ENCODE measurements around the gene MSLN. TPM values are rescaled to one million over a fixed set of nuclear protein-coding genes. Genes with fewer than 3 reads are reported as not detected.

The MSLN gene
- total and polyA plus RNA-seq, 2 donors (not counting 3 experiments of a cell fraction or from before 2014, with no cell fraction given) = not detected

- TF ChIP-seq MYC (IDR thresholded peaks at IDR 0.05; ENCODE audit: low read depth, low read length) (no peak), EZH2 (IDR thresholded peaks at IDR 0.05; ENCODE audit: borderline replicate concordance, low read depth, low read length, severe bottlenecking) (no peak), POLR2AphosphoS5 (IDR thresholded peaks at IDR 0.05; ENCODE audit: insufficient read depth, low read depth, low read length) (no peak), POLR2A (IDR thresholded peaks at IDR 0.05; ENCODE audit: low read depth, low read length) (no peak), GATA2 (IDR thresholded peaks at IDR 0.05; ENCODE audit: insufficient read depth, insufficient read length, low read depth, low read length) (no peak), JUN (IDR thresholded peaks at IDR 0.05; ENCODE audit: borderline replicate concordance, insufficient read depth, insufficient read length, low read depth) (no peak), FOS (IDR thresholded peaks at IDR 0.05; ENCODE audit: borderline replicate concordance, insufficient read depth, low read length) (no peak)
- TF ChIP-seq, protein P1, sequence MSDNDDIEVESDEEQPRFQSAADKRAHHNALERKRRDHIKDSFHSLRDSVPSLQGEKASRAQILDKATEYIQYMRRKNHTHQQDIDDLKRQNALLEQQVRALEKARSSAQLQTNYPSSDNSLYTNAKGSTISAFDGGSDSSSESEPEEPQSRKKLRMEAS (IDR thresholded peaks at IDR 0.05; ENCODE audit: insufficient read depth, insufficient read length) = no peak
- TF ChIP-seq, protein P2, sequence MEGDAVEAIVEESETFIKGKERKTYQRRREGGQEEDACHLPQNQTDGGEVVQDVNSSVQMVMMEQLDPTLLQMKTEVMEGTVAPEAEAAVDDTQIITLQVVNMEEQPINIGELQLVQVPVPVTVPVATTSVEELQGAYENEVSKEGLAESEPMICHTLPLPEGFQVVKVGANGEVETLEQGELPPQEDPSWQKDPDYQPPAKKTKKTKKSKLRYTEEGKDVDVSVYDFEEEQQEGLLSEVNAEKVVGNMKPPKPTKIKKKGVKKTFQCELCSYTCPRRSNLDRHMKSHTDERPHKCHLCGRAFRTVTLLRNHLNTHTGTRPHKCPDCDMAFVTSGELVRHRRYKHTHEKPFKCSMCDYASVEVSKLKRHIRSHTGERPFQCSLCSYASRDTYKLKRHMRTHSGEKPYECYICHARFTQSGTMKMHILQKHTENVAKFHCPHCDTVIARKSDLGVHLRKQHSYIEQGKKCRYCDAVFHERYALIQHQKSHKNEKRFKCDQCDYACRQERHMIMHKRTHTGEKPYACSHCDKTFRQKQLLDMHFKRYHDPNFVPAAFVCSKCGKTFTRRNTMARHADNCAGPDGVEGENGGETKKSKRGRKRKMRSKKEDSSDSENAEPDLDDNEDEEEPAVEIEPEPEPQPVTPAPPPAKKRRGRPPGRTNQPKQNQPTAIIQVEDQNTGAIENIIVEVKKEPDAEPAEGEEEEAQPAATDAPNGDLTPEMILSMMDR (IDR thresholded peaks at IDR 0.05; ENCODE audit: extremely low read depth in 1 of 2, insufficient read depth in 1 of 2, low read depth in 1 of 2, low read length in 2 of 2) = no peak
- Histone ChIP-seq H3K4me1 (ENCODE audit: control insufficient read depth, extremely low read depth, insufficient read depth, low read length) (no peaks in the 10 kb centered on the region), H2AFZ (ENCODE audit: low read depth, low read length) (no peak overlapping the region), H3K79me2 (ENCODE audit: control insufficient read depth, insufficient read depth, low read length) (peaks cover 1% of the 10 kb centered on the region), H3K4me3 (replicated peaks in 1 of 3; ENCODE audit: insufficient read depth in 1 of 3, low read depth in 1 of 3, low read length in 3 of 3) (no peak overlapping the region), H3K9ac (replicated peaks; ENCODE audit: extremely low read depth, insufficient read depth, low read length) (no peak overlapping the region), H3K36me3 (ENCODE audit: control insufficient read depth in 2 of 2, extremely low read depth in 1 of 2, insufficient read depth in 2 of 2, low read length in 2 of 2) (peaks cover under 1 to 5% of the 10 kb centered on the region in 2 experiments), H3K9me3 (replicated peaks; ENCODE audit: control insufficient read depth, insufficient read depth, low read length) (no peaks in the 10 kb centered on the region), H3K9me1 (replicated peaks; ENCODE audit: control insufficient read depth, extremely low read depth, insufficient read depth, low read length) (no peaks in the 10 kb centered on the region), H3K4me2 (ENCODE audit: insufficient read depth, low read length) (no peak overlapping the region), H3K27ac (ENCODE audit: insufficient read depth, low read depth, low read length) (no peak overlapping the region), H4K20me1 (replicated peaks; ENCODE audit: control insufficient read depth, extremely low read depth, insufficient read depth, low read length) (no peaks in the 10 kb centered on the region), H3K27me3 (ENCODE audit: control insufficient read depth in 2 of 2, insufficient read depth in 2 of 2, low read length in 2 of 2) (no peaks in the 10 kb centered on the region)
- dilution Hi-C loops (cut with MboI; ENCODE audit: extremely low pct_ligation_motif_present, low sequenced_read_pairs) (no loop called here), intact Hi-C loops (cut with micrococcal nuclease) (no loop called here)
- no peak for DNase-seq (ENCODE audit: low read depth, low spot score)
- BruUV-seq (replicated peaks) = no TSS peak
- FAIRE-seq = no peak
- ChIA-PET POLR2A (no interaction called here), CTCF (interaction anchor here (1.1 to 5.8 kb wide), 3 partner anchors 69 to 78 kb away, joined by 3 to 67 read pairs (median 4); no protein-coding TSS in a partner anchor)
Measured at GRCh38 chr16:781346-782010, 20.9 kb downstream of the MSLN start.

Measured in endothelial cell of umbilical vein (primary cell).